HG03139 (cell line): ENCODE measurements around the gene PAPOLB.
"Not testable (repeated sequence)": the region's sequence is repeated elsewhere in the genome, so short reads cannot be mapped to it uniquely, and the experiment has no call there.

Source experiments
- ATAC-seq: cut with Tn5 transposase; IDR thresholded peaks from one replicate; pipeline ENCODE4 v1.9.1; 2021; ENCODE audit not compliant: unreplicated experiment

PAPOLB gene

GRCh38 chr7:4861673-4862072 is at the start of gene PAPOLB:
Gene PAPOLB, minus strand, starts transcription at chr7:4862030. Its CDS starts 220 bp downstream, at chr7:4861810.
- no peak for ATAC-seq

GRCh38 chr7:4911111-4911828 is 49.4 kb upstream of the PAPOLB start:
- no peak for ATAC-seq

DNA sequence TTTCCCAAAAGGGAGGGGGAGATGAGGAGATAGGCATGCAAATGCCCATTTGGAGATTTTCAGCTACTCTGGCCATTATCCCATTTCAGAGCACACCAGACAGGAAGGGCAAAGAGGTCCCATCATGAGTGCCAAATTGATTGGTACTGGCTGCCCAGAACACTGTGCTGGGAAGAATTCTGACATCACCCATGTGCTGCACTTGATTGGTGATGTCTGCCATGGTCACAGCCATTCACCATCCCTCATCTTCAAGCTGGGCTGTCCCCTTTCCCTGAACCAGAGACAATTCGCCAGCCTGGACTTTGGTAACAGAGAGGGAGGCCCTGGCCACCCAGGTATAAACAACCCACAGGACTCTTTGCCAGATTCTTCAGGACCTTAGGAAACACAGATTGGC is 44.9 kb upstream of the PAPOLB start:
- no peak for ATAC-seq

GRCh38 chr7:4905171-4905570 is 43.3 kb upstream of the PAPOLB start:
- ATAC-seq, result no peak

GRCh38 chr7:4904346-4904745 is 42.5 kb upstream of the PAPOLB start:
- ATAC-seq, result no peak

GRCh38 chr7:4895766-4896165 is 33.9 kb upstream of the PAPOLB start:
- no peak for ATAC-seq

GRCh38 chr7:4894482-4894881 is 32.7 kb upstream of the PAPOLB start:
- ATAC-seq, result no peak

- no peak for ATAC-seq
Observed at GRCh38 chr7:4893929-4894475, 32.2 kb upstream of the PAPOLB start.

- not testable (repeated sequence) for ATAC-seq
Observed at GRCh38 chr7:4893188-4893587, 31.4 kb upstream of the PAPOLB start.

DNA sequence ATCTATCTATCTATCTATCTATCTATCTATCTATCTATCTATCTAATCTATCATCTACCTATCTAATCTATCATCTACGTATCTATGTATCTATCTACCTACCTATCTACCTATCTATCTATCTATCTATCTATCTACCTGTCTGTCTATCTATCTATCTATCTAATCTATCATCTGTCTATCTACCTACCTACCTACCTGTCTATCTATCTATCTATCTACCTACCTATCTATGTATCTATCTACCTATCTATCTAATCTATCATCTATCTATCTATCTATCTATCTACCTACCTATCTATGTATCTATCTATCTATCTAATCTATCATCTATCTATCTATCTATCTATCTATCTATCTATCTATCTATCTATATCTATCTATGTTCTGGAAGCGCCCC is 29.7 kb upstream of the PAPOLB start:
- ATAC-seq, result not testable (repeated sequence)

- ATAC-seq, result no peak
Observed at GRCh38 chr7:4889682-4890081, 27.9 kb upstream of the PAPOLB start.

- no peak for ATAC-seq
Observed at GRCh38 chr7:4888161-4888560, 26.3 kb upstream of the PAPOLB start.

DNA sequence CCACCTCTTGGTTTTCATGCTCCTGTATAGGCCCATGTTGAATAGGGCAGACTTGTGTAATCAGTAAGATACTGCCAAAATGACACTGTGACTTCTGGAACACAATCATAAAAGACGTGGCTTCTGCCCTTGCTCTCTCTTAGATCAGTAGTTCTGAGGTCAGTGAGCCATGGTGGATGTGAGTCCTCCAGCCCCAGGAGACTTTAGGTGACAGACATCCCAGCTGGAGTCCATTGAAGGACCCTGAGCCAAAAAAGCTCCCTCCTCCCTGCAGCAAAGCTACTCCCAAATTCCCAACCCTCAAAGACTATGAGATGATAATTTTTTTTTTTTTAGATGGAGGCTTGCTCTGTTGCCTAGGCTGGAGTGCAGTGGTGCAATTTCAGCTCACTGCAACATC is 24.8 kb upstream of the PAPOLB start:
- no peak for ATAC-seq

DNA sequence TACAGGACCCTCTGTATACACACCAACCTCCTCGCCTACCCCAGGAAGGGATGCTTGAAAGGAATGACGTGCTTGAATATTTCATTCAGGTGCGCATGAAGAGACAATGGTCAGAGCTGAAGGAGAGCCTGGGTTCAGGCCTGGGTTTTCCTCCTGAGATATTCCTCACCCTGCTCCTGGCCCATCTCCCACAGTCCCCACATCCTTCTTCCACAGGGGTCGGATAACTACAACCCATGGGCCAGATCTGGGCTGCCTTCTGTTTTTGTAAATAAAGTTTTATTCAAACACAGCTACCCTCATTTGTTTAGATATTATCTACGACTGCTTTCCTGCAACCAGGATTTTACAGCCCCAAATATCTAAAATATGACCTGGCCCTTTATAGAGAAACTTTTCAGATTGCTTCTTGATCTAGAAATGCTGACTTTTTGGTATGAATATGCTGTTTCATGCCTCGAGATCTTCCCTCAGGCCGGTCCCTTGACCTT is 23.5 kb upstream of the PAPOLB start:
- ATAC-seq, result no peak

GRCh38 chr7:4884164-4884563 is 22.3 kb upstream of the PAPOLB start:
- no peak for ATAC-seq

GRCh38 chr7:4883372-4884144 is 21.7 kb upstream of the PAPOLB start, which contains the start of gene RADIL:
Gene RADIL, minus strand, starts transcription at chr7:4883716. Its CDS starts 5,577 bp downstream, at chr7:4878139.
- ATAC-seq, result peak; percentile 82

- ATAC-seq, result no peak
Observed at GRCh38 chr7:4883033-4883371, 21.2 kb upstream of the PAPOLB start.

DNA sequence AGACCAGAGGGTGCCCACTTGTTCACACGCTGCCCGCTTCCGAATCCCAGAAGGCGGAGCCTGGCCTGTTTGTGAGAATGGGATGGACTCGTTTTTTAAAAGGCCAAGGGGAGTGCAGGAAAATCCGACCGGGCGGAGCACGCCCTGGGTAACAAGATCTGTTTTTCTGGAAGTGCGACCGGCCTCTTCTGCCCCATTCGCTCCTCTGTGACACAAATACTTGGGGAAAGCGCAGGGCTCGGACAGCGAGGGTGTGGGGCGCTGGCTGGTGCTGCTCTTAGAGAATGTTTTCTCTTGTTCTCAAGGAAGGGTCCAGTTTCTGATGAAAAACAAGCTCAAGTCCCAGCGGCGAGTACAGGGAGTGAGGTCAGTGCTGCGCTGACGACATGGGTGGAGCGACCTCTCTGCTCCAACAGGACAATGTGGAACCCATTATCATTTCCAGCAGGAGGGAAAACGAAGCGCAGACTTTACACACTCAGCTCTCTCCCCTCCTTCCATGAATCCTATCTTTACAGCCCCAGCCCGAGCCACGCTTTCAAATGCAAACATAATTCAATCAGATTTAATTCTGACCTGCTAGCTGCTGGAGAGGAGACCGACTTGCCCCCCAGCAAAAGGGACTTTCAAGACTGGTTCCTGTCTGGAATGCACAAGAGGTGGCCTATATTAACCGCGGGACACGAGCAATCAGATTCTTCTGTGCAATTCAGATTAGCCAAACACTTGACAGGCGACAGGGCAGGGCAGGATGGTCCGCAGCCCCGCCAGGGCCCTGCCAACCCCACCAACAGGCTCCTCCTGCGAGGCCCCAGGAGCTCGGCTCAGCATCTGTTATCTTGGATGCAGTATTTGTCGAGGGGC is 20.6 kb upstream of the PAPOLB start:
- ATAC-seq, result no peak

GRCh38 chr7:4880218-4880617 is 18.4 kb upstream of the PAPOLB start:
- ATAC-seq, result no peak

DNA sequence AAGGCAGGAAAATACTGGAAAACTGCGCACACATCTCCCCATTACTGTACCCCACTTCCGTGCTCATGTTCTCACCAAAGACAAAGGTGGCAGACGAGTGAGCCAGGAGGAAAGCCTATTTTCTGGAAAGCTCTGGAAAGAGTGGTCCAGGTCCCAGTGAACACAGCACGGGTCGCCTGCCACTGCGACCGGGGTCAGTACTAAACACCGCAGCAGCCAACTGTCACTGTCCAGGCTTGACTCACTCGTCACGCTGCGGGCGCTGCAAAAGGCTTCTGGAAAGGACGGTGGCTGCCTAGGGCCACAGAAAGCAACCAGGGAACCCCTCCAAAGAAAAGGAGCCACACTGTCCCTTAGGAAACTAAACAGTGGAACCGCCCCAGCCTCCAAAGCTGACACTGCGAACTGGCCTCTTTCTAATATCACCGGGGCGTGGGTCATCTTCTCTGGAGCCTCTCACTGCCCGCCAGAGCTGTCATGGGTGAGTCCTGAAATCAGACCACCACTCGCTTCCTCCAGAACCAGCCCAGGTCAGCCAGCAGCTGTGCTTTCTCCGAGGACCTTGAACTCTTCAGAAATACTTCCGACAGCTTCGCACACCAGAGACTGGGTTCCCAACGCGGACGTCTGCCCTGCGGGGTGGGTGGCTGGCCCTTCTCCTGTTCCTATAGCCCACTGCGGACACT is 17.7 kb upstream of the PAPOLB start:
- ATAC-seq, result no peak
